H9 (cell line): Measurements from ENCODE around the gene LAMC2. TPM values are rescaled to one million over a fixed set of nuclear protein-coding genes. Genes with fewer than 3 reads are reported as not detected.

Experiments
- DNase-seq: peaks from one replicate; pipeline ENCODE4 v3.0.0-alpha.2; 2017
- H2AFZ ChIP-seq: one replicate; pipeline ENCODE4 v1.6.1; 2013; ENCODE audit warnings: mild to moderate bottlenecking, low read length, control low read depth, moderate library complexity
- H2AK5ac ChIP-seq: 2 replicates; pipeline ENCODE4 v1.6.1; 2013; ENCODE audit warnings: low read length, control low read depth, mixed read lengths; ENCODE audit not compliant: insufficient read length
- H2BK120ac ChIP-seq: one replicate; pipeline ENCODE4 v1.6.1; 2013; ENCODE audit warnings: low read depth, mild to moderate bottlenecking, low read length, control low read depth, inconsistent platforms; ENCODE audit not compliant: poor library complexity, severe bottlenecking
- H2BK12ac ChIP-seq: 2 replicates; pipeline ENCODE4 v1.6.1; 2013; ENCODE audit warnings: low read length, control low read depth, mixed read lengths, low read depth; ENCODE audit not compliant: insufficient read length
- H2BK15ac ChIP-seq: 2 replicates; pipeline ENCODE4 v1.6.1; 2013; ENCODE audit warnings: low read depth, low read length, control low read depth
- H2BK20ac ChIP-seq: one replicate; pipeline ENCODE4 v1.6.1; 2013; ENCODE audit warnings: low read depth, mild to moderate bottlenecking, low read length, control low read depth, inconsistent platforms; ENCODE audit not compliant: poor library complexity, severe bottlenecking
- H2BK5ac ChIP-seq: 2 replicates; pipeline ENCODE4 v1.6.1; 2013; ENCODE audit warnings: low read length, control low read depth, mixed read lengths; ENCODE audit not compliant: insufficient read length
- H3K14ac ChIP-seq: 2 replicates; pipeline ENCODE4 v1.6.1; 2013; ENCODE audit warnings: low read length, control low read depth; ENCODE audit not compliant: insufficient read depth
- H3K18ac ChIP-seq: 2 replicates; pipeline ENCODE4 v1.6.1; 2013; ENCODE audit warnings: low read depth, mild to moderate bottlenecking, mixed read lengths, low read length, control low read depth; ENCODE audit not compliant: insufficient read length
- H3K23ac ChIP-seq: 2 replicates; pipeline ENCODE4 v1.6.1; 2013; ENCODE audit warnings: low read length, control low read depth, mixed read lengths, low read depth; ENCODE audit not compliant: insufficient read length
- H3K23me2 ChIP-seq: 2 replicates; pipeline ENCODE4 v1.6.1; 2013; ENCODE audit warnings: low read depth, mild to moderate bottlenecking, mixed read lengths, low read length, control low read depth; ENCODE audit not compliant: insufficient read length, poor library complexity, severe bottlenecking
- H3K27ac ChIP-seq: 2 replicates; pipeline ENCODE4 v1.5.1; 2013; ENCODE audit warnings: low read length, control low read depth, mixed read lengths, low read depth; ENCODE audit not compliant: insufficient read length
- H3K27me3 ChIP-seq: 2 replicates; pipeline ENCODE4 v1.6.1; 2013; ENCODE audit warnings: low read length, control low read depth, inconsistent platforms; ENCODE audit not compliant: insufficient read depth
- H3K4ac ChIP-seq: 2 replicates; pipeline ENCODE4 v1.6.1; 2013; ENCODE audit warnings: low read depth, mild to moderate bottlenecking, control low read depth, inconsistent platforms, low read length, moderate library complexity
- H3K4me1 ChIP-seq: 2 replicates; pipeline ENCODE4 v1.6.1; 2013; ENCODE audit warnings: low read length, control low read depth, inconsistent platforms; ENCODE audit not compliant: insufficient read depth
- H3K4me2 ChIP-seq: 2 replicates; pipeline ENCODE4 v1.6.1; 2013; ENCODE audit warnings: low read length, control low read depth, mixed read lengths; ENCODE audit not compliant: insufficient read length, insufficient read depth
- H3K56ac ChIP-seq: 2 replicates; pipeline ENCODE4 v1.6.1; 2013; ENCODE audit warnings: low read depth, mild to moderate bottlenecking, mixed read lengths, low read length, control low read depth; ENCODE audit not compliant: insufficient read length
- H3K79me1 ChIP-seq: 2 replicates; pipeline ENCODE4 v1.6.1; 2013; ENCODE audit warnings: low read depth, mild to moderate bottlenecking, moderate library complexity, low read length, control low read depth, inconsistent platforms; ENCODE audit not compliant: insufficient read depth, poor library complexity, severe bottlenecking
- H3K79me2 ChIP-seq: 2 replicates; pipeline ENCODE4 v1.6.1; 2013; ENCODE audit warnings: low read length, control low read depth, inconsistent platforms; ENCODE audit not compliant: insufficient read depth
- H3K9ac ChIP-seq: 2 replicates; pipeline ENCODE4 v1.6.1; 2013; ENCODE audit warnings: low read length, control low read depth, mixed read lengths; ENCODE audit not compliant: insufficient read length; ENCODE audit errors: extremely low read depth
- H3K9me3 ChIP-seq: one replicate; pipeline ENCODE4 v1.6.1; 2013; ENCODE audit warnings: low read depth, low read length, inconsistent platforms; ENCODE audit not compliant: control insufficient read depth
- H3T11ph ChIP-seq: one replicate; pipeline ENCODE4 v1.6.1; 2013; ENCODE audit warnings: mild to moderate bottlenecking, low read length, control low read depth, inconsistent platforms
- H4K20me1 ChIP-seq: one replicate; pipeline ENCODE4 v1.6.1; 2013; ENCODE audit not compliant: control insufficient read depth, insufficient read length, insufficient read depth
- H4K5ac ChIP-seq: 2 replicates; pipeline ENCODE4 v1.6.1; 2013; ENCODE audit warnings: low read depth, mild to moderate bottlenecking, mixed read lengths, low read length, control low read depth; ENCODE audit not compliant: insufficient read length
- H4K8ac ChIP-seq: replicated peaks from 2 replicates; pipeline ENCODE4 v1.6.1; 2013; ENCODE audit warnings: low read length, control low read depth, mixed read lengths, low read depth; ENCODE audit not compliant: insufficient read length
- H4K91ac ChIP-seq: 2 replicates; pipeline ENCODE4 v1.6.1; 2013; ENCODE audit warnings: low read depth, mild to moderate bottlenecking, moderate library complexity, mixed read lengths, low read length, control low read depth; ENCODE audit not compliant: insufficient read length
- H3K27ac Mint-ChIP-seq, 3 experiments: 2 replicates in 2 of 3; 3 replicates in 1 of 3; pipeline ENCODE4 v1.8.0; 2020 to 2021; ENCODE audit warnings: mixed read lengths in 3 of 3, mild to moderate bottlenecking in 1 of 3, moderate library complexity in 1 of 3
- H3K27me3 Mint-ChIP-seq: 2 replicates; pipeline ENCODE4 v1.8.0; 2021; ENCODE audit warnings: low read depth, mild to moderate bottlenecking, moderate library complexity, mixed read lengths
- H3K36me3 Mint-ChIP-seq, 3 experiments: 2 replicates in 2 of 3; 3 replicates in 1 of 3; pipeline ENCODE4 v1.8.0; 2020 to 2021; ENCODE audit warnings: low read depth in 3 of 3, mixed read lengths in 3 of 3; ENCODE audit not compliant: insufficient read depth in 1 of 3
- H3K4me1 Mint-ChIP-seq, 2 experiments: 2 replicates each; pipeline ENCODE4 v1.8.0; 2020; ENCODE audit warnings: mixed read lengths in 2 of 2
- H3K4me3 Mint-ChIP-seq, 2 experiments: 2 replicates in 1 of 2; 3 replicates in 1 of 2; pipeline ENCODE4 v1.8.0; 2020 to 2021; ENCODE audit warnings: mild to moderate bottlenecking in 2 of 2, mixed read lengths in 2 of 2, moderate library complexity in 1 of 2
- H3K9me3 Mint-ChIP-seq, 2 experiments: 2 replicates in 1 of 2; 3 replicates in 1 of 2; pipeline ENCODE4 v1.8.0; 2020; ENCODE audit warnings: mild to moderate bottlenecking in 2 of 2, mixed read lengths in 2 of 2, moderate library complexity in 1 of 2
- CTCF ChIP-seq: fragments of 200-600 bp; sonication (generic); conservative IDR thresholded peaks from 3 replicates; pipeline ENCODE4 v1.8.0; 2021; ENCODE audit warnings: antibody characterized with exemption, mild to moderate bottlenecking
- WGBS: extraction: QIAGEN DNeasy Blood & Tissue Kit; methylation state at CpG from one replicate; pipeline ENCODE4 v1.1.7; 2013; ENCODE audit warnings: missing lambda C conversion rate, low lambda C conversion rate, mixed read lengths; ENCODE audit not compliant: insufficient read length; ENCODE audit errors: extremely low coverage; 5-methylcytosine and 5-hydroxymethylcytosine counted together
- total RNA-seq: library from RNA; stranded (reverse); gene quantifications from 2 replicates; pipeline ENCODE4 v1.2.1, GENCODE V29; 2021

Gene LAMC2
- total RNA-seq, 1 experiment from 2014 or later = 7.4 TPM

GRCh38 chr1:183186841-183187240, 777 bp downstream of the LAMC2 start:
- no peaks in the 10 kb centered on the region for H3K9me3 Mint-ChIP-seq
- H3K79me2 ChIP-seq = no peaks in the 10 kb centered on the region
- H3K14ac ChIP-seq = no peak overlapping the region
- no peaks in the 10 kb centered on the region for H3K9me3 ChIP-seq
- no peak overlapping the region for H3K18ac ChIP-seq
- H3K4me1 ChIP-seq = peaks cover 7% of the 10 kb centered on the region
- no peak overlapping the region for H2BK120ac ChIP-seq
- H3K4me3 Mint-ChIP-seq = peak overlapping the region; percentile 75 to 83
- H2BK5ac ChIP-seq = no peak overlapping the region
- no peaks in the 10 kb centered on the region for H3K36me3 Mint-ChIP-seq
- H2AFZ ChIP-seq = peak overlapping the region; percentile 32
- DNase-seq = no peak
- H3K27ac ChIP-seq = no peak overlapping the region
- H3K9ac ChIP-seq = peak overlapping the region; percentile 8
- no peak overlapping the region for H3K56ac ChIP-seq
- no peak overlapping the region for H4K91ac ChIP-seq
- H3K27me3 Mint-ChIP-seq = peaks cover 1% of the 10 kb centered on the region
- H4K20me1 ChIP-seq = no peaks in the 10 kb centered on the region
- no peaks in the 10 kb centered on the region for H3K79me1 ChIP-seq
- H3K4ac ChIP-seq = no peak overlapping the region
- no peaks in the 10 kb centered on the region for H3K27me3 ChIP-seq
- no peak overlapping the region for H4K8ac ChIP-seq
- H4K5ac ChIP-seq = no peak overlapping the region
- H2BK15ac ChIP-seq = no peak overlapping the region
- H3K23ac ChIP-seq = no peak overlapping the region
- no peak overlapping the region for H2BK20ac ChIP-seq
- no peak overlapping the region for H3K27ac Mint-ChIP-seq
- peaks cover 4% of the 10 kb centered on the region for H3K23me2 ChIP-seq
- no peak overlapping the region for H2AK5ac ChIP-seq
- TF ChIP-seq CTCF = no peak
- peak overlapping the region; percentile 97 for H3K4me2 ChIP-seq
- peaks cover 11 to 13% of the 10 kb centered on the region in 2 experiments for H3K4me1 Mint-ChIP-seq
- no peak overlapping the region for H2BK12ac ChIP-seq
- no CpG with 5 or more reads among the region's 4 CpGs for WGBS
- H3T11ph ChIP-seq = no peak overlapping the region
